Measurements from ENCODE around the gene HTR3C.
A peak's percentile ranks its signal among the peaks of the same experiment; 100 is the strongest.
"Not testable (repeated sequence)": the region's sequence is repeated elsewhere in the genome, so short reads cannot be mapped to it uniquely, and the experiment has no call there.

HTR3C gene

DNA sequence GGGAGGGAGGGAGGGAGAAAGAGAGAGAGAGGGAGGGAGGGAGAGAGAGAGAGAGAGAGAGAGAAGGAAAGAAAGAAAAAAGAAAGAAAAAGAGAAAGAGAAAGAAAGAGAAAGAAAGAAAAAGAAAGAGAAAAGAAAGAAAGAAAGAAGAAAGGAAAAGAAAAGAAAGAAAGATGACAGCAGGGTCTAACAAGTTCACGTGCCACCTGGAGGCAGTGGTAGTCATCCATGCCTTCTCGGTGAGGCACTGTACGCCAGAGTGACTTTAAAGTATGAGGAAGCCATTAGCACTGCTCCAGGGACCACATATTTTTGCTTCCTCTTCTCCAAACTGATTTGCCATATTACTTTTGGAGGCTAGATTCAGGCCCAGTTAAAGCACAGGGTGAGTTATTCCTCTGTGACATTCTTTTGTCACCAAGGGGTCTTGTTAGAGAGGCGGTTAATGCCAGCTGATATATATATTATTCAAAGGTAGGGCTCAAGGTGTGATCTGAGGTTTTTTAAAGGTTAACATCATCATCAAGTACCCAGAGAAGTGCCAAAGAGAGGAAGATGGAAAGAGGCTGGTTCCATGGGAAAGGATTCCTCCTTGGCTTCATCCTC lies 21.6 kb upstream of the HTR3C start, which contains the start of gene HTR3D:
HTR3D (plus strand) TSS at position 556 of the 606 bp plus-strand sequence; CDS start at position 556, 0 bp downstream.
- no peak for DNase-seq

- no peak for DNase-seq
These were observed 15.0 kb upstream of the HTR3C start for GRCh38 chr3:184037816-184038215.

GRCh38 chr3:184038307-184038706 lies 14.5 kb upstream of the HTR3C start:
- not testable (repeated sequence) for DNase-seq

- peak in 2 of 3 donors; percentile 15 to 25 for DNase-seq
These were observed 13.4 kb upstream of the HTR3C start for GRCh38 chr3:184039414-184039813.

DNA sequence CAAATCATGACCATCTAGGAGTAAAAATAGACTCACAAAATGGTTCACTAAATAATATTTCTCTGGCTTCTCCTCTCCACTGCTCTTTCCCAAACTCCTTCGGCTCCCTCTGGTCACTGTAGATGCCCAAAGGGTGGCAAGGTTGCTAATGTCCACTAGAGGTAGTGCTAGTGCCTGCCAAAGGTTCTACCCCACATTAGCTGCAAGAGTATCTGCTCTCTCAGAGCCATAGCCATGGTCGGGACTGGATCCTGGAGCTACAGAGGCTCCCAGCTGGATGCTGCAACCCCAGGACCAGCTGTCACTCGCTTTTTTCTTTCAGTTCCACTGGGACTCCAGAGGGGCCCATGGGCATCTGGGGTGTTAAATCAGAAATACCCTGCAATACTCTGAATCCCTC lies 12.8 kb upstream of the HTR3C start:
- peak in 2 of 3 donors; percentile 23 to 36 for DNase-seq

GRCh38 chr3:184042617-184043016 lies 10.2 kb upstream of the HTR3C start:
- DNase-seq, result no peak

GRCh38 chr3:184045995-184046394 lies 6.9 kb upstream of the HTR3C start:
- DNase-seq, result no peak

DNA sequence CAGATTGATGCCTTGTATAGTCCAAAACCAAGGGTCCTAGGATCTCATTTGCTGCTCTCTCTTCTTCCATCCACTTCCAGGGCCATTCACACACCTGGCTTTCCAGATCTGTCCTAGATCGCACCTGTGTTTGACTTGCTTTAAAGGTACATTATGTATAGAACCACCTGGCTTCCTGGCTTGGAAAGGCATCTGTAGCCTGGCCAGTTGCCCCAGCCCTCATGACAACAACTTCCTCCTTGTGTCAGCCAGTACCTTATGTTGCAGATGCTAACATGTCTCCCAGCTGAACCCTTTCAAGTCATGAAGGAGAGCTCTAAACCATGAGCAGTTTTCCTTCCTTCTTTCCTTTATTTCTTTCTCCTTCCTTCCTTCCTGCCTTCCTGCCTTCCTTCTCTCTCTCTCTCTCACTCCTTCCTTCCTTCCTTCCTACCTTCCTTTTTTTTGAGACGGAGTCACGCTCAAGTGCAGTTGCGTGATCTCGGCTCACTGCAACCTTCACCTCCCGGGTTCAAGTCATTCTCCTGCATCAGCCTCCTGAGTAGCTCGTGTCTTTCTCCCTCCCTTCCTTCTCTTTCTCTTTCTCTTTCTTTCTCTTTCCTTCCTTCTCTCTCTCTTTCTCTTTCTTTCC lies 2.5 kb upstream of the HTR3C start:
- DNase-seq, result no peak

DNA sequence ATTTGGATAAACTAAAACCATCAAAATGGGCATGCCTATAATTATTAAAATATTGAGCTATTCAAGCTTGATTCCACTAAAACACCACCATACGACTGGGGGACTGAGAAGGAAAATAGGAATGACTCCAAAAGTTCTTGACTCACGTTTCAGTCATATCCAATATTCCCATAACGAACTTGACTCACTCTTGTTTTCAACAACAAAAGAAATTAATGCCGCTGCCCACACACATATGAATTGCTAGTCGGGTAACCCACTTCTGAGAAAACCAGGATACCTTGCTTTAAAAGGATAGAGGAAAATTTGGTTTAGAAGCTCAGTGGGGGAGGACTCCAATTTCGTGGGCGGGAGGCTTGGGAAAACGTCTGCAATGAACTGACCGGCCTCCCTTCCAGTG lies 5.2 kb downstream of the HTR3C start:
- no peak for DNase-seq

- no peak for DNase-seq
These were observed 6.6 kb downstream of the HTR3C start for GRCh38 chr3:184059424-184059823.

GRCh38 chr3:184062637-184063036 lies 9.8 kb downstream of the HTR3C start:
- no peak for DNase-seq

- DNase-seq, result no peak
These were observed 13.4 kb downstream of the HTR3C start for GRCh38 chr3:184066211-184066610.

GRCh38 chr3:184067573-184068055 lies 14.8 kb downstream of the HTR3C start:
- DNase-seq, result no peak

GRCh38 chr3:184068344-184068743 lies 15.5 kb downstream of the HTR3C start:
- DNase-seq, result no peak

DNA sequence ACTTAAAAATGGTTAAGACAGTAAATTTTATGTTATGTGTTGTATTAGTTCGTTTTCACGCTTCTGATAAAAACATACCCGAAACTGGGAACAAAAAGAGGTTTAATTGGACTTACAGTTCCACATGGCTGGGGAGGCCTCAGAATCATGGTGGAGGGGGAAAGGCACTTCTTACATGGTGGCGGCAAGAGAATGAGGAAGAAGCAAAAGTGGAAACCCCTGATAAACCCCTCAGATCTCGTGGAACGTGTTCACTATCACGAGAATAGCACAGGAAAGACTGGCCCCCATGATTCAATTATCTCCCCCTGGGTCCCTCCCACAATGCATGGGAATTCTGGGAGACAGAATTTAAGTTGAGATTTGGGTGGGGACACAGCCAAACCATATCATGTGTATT lies 18.3 kb downstream of the HTR3C start:
- DNase-seq, result not testable (repeated sequence)

DNA sequence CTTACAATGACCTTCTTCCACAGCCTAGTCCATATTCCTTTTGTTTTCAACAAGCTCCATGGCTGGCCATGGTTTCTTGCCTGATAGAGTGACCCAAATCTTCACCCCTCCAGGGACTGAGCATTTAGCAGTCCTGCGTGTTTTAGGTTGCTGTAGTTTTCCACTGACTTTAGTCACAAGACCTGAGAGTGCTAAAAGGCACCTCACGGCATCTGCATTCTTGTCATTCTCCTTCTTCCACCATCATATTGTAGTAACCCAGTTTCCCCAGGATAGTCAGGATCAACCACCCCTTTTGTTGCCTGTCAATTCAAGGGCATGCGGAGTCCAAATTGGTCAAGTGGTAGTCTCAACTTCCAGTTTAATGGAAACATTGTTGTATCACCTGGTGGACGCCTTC lies 20.8 kb downstream of the HTR3C start:
- no peak for DNase-seq

- no peak for DNase-seq
These were observed 23.1 kb downstream of the HTR3C start for GRCh38 chr3:184075901-184076300.

DNA sequence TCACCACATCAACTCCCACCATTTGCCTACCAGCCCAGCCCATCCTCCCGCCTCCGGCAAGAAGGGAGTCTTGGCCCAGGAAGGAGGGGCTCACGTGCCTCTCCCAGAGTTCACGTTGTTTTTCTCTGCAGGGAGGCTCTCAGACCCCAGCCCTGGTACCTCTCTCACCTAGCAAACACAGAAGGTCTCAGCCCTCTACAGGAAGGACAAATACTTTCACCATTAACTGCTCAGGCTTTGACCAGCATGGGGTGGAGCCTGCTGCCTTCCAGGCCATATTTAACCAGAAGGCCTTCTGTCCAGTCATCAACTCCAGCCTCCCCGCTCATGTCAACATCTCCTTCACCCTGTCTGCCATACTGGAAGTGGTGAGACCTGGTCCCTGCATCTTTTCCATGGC lies 25.0 kb downstream of the HTR3C start:
- DNase-seq, result no peak

- no peak for DNase-seq
These were observed 26.0 kb downstream of the HTR3C start for GRCh38 chr3:184078851-184079250.

- DNase-seq, result no peak
These were observed 28.4 kb downstream of the HTR3C start for GRCh38 chr3:184081116-184081830.

GRCh38 chr3:184082034-184082433 lies 29.2 kb downstream of the HTR3C start:
- DNase-seq, result no peak

GRCh38 chr3:184082465-184082864 lies 29.6 kb downstream of the HTR3C start:
- no peak for DNase-seq

- peak in 1 of 3 donors; percentile 7 for DNase-seq
These were observed 32.6 kb downstream of the HTR3C start for GRCh38 chr3:184085389-184085852.

GRCh38 chr3:184092199-184092598 lies 39.4 kb downstream of the HTR3C start:
- no peak for DNase-seq

Data from suppressor macrophage treated with lipopolysaccharide for 1 hour (primary cell).